MCF 10A (cell line): ENCODE results near the gene CAMSAP1. TPM values are rescaled to one million over a fixed set of nuclear protein-coding genes. Genes with fewer than 3 reads are reported as not detected.

Source experiments
- BruUV-seq: library from RNA; stranded (reverse); fragments of 400-500 nt; replicated peaks from 2 replicates; lab custom pipeline; 2021; lab: Mats Ljungman, UMichigan
- CTCF ChIA-PET: fragments of 300-600 bp; sonication (Branson Sonifier 250); formaldehyde crosslinking; extraction: SDS; loops from one replicate; lab custom pipeline; 2021; ENCODE audit warnings: antibody characterized with exemption, inconsistent platforms; lab: Yijun Ruan, JAX
- POLR2A ChIA-PET: fragments of 300-600, 350-650 bp; sonication (Branson Sonifier 250); formaldehyde crosslinking; extraction: SDS; loops from one replicate; lab custom pipeline; 2020; ENCODE audit warnings: antibody characterized with exemption, inconsistent platforms; lab: Yijun Ruan, JAX
- DNase-seq: peaks from one replicate; pipeline ENCODE4 v3.0.0-alpha.2; 2018; ENCODE audit not compliant: unreplicated experiment
- H3K27ac Mint-ChIP-seq: one replicate; pipeline ENCODE4 v1.8.0; 2022; ENCODE audit warnings: mild to moderate bottlenecking, low read depth, mixed read lengths; ENCODE audit not compliant: unreplicated experiment
- H3K27me3 Mint-ChIP-seq: one replicate; pipeline ENCODE4 v1.8.0; 2022; ENCODE audit warnings: mixed read lengths; ENCODE audit not compliant: insufficient read depth, unreplicated experiment
- H3K36me3 Mint-ChIP-seq: one replicate; pipeline ENCODE4 v1.8.0; 2022; ENCODE audit warnings: mild to moderate bottlenecking, moderate library complexity, mixed read lengths; ENCODE audit not compliant: insufficient read depth, unreplicated experiment
- H3K4me1 Mint-ChIP-seq: one replicate; pipeline ENCODE4 v1.8.0; 2022; ENCODE audit warnings: mixed read lengths; ENCODE audit not compliant: insufficient read depth, unreplicated experiment
- H3K4me3 Mint-ChIP-seq: one replicate; pipeline ENCODE4 v1.8.0; 2022; ENCODE audit warnings: mild to moderate bottlenecking, moderate library complexity, mixed read lengths; ENCODE audit not compliant: unreplicated experiment
- H3K9me3 Mint-ChIP-seq: one replicate; pipeline ENCODE4 v1.8.0; 2022; ENCODE audit warnings: mixed read lengths; ENCODE audit not compliant: unreplicated experiment
- CTCF ChIP-seq: fragments of 200-600 bp; IDR thresholded peaks from one replicate; pipeline ENCODE4 v1.8.0; 2022; ENCODE audit warnings: antibody characterized with exemption, mild to moderate bottlenecking; ENCODE audit not compliant: unreplicated experiment
- intact Hi-C: fragments of 100-400 bp; cut with micrococcal nuclease; formaldehyde crosslinking; loops from 2 replicates; pipeline ENCODE4 v1.14.1; 2022
- total RNA-seq: library from RNA; stranded (reverse); gene quantifications from 2 replicates; pipeline ENCODE4 v1.2.3, GENCODE V29; 2022

CAMSAP1 gene
- total RNA-seq, 1 experiment from 2014 or later = 39.5 TPM

GRCh38 chr9:135766707-135767106 is 140.6 kb downstream of the CAMSAP1 start:
- no peak for TF ChIP-seq CTCF
- no peak for DNase-seq
- POLR2A ChIA-PET = no interaction called here
- H3K36me3 Mint-ChIP-seq = no peaks in the 10 kb centered on the region
- intact Hi-C loops = no loop called here
- CTCF ChIA-PET = no interaction called here
- no peaks in the 10 kb centered on the region for H3K9me3 Mint-ChIP-seq
- no peaks in the 10 kb centered on the region for H3K4me1 Mint-ChIP-seq
- peaks cover 3% of the 10 kb centered on the region for H3K27me3 Mint-ChIP-seq
- no peak overlapping the region for H3K4me3 Mint-ChIP-seq
- no peak overlapping the region for H3K27ac Mint-ChIP-seq
- BruUV-seq = no TSS peak

DNA sequence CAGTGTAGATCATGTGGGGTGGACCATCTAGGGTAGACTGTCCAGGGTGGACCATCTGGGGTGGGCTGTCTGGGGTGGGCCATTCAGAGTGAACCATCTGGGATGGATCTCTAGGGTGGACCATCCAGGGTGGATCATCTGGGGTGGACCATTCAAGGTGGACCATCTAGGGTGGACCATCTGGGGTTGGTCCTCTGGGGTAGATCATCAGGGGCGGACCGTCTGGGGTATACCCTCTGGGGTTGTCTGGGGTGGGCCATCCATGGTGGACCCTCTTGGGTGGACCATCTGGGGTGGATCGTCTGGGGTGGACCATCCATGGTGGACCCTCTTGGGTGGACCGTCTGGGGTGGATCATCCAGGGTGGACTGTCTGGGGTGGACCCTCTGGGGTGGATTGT is 141.1 kb downstream of the CAMSAP1 start:
- TF ChIP-seq CTCF = no peak
- H3K27ac Mint-ChIP-seq = no peak overlapping the region
- no peak for DNase-seq
- ChIA-PET CTCF (no interaction called here), POLR2A (no interaction called here)
- intact Hi-C loops = no loop called here
- no peaks in the 10 kb centered on the region for H3K36me3 Mint-ChIP-seq
- H3K4me1 Mint-ChIP-seq = no peaks in the 10 kb centered on the region
- no peak overlapping the region for H3K4me3 Mint-ChIP-seq
- peaks cover 7% of the 10 kb centered on the region for H3K27me3 Mint-ChIP-seq
- no TSS peak for BruUV-seq
- no peaks in the 10 kb centered on the region for H3K9me3 Mint-ChIP-seq

DNA sequence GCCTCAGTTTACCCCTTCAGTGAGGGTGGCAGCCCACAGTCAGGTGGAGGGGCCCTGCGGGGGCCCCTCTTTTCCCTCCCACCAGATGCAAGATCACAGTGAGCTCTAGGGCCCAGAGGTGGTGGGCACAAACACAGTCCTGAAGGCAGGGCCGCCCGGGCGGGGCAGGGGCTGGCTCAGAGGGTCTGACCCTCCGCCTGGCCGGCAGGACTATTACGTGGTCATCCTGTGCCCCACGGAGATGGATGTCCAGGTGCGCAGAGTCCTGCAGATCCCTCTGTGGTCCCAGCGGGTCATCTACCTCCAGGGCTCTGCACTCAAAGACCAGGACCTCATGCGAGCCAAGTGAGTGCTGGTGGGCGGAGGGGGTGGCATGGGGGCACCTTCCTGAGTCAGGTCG is 141.9 kb downstream of the CAMSAP1 start:
- no TSS peak for BruUV-seq
- DNase-seq = no peak
- ChIA-PET CTCF (no interaction called here), POLR2A (no interaction called here)
- no peak for TF ChIP-seq CTCF
- Mint-ChIP-seq H3K27ac (no peak overlapping the region), H3K9me3 (no peaks in the 10 kb centered on the region), H3K4me1 (no peaks in the 10 kb centered on the region), H3K36me3 (no peaks in the 10 kb centered on the region), H3K4me3 (no peak overlapping the region), H3K27me3 (peaks cover 16% of the 10 kb centered on the region)
- intact Hi-C loops = no loop called here

- BruUV-seq = no TSS peak
- H3K27ac Mint-ChIP-seq = no peak overlapping the region
Measured at GRCh38 chr9:135764731-135765130, 142.6 kb downstream of the CAMSAP1 start.

More at GRCh38 chr9:135764731-135765130, 142.6 kb downstream of the CAMSAP1 start:
- intact Hi-C loops = no loop called here
- ChIA-PET CTCF (no interaction called here), POLR2A (no interaction called here)
- no peak for TF ChIP-seq CTCF
- H3K36me3 Mint-ChIP-seq = no peaks in the 10 kb centered on the region
- no peaks in the 10 kb centered on the region for H3K9me3 Mint-ChIP-seq
- no peak for DNase-seq
- H3K4me3 Mint-ChIP-seq = no peak overlapping the region
- no peaks in the 10 kb centered on the region for H3K4me1 Mint-ChIP-seq
- H3K27me3 Mint-ChIP-seq = peaks cover 18% of the 10 kb centered on the region
